Endothelial cell of umbilical vein (primary cell): Measurements from ENCODE around the gene HDLBP. TPM values are rescaled to one million over a fixed set of nuclear protein-coding genes. Genes with fewer than 3 reads are reported as not detected.

Source experiments
- BruUV-seq: library from RNA; stranded (reverse); fragments of 400-500 nt; replicated peaks from 2 replicates; lab custom pipeline; 2021; lab: Mats Ljungman, UMichigan
- CTCF ChIA-PET: fragments of 300-600, 350-600 bp; sonication (Branson Sonifier 250); formaldehyde crosslinking; loops from one replicate; lab custom pipeline; 2021; ENCODE audit warnings: antibody characterized with exemption, inconsistent platforms; lab: Charles Lee
- POLR2A ChIA-PET: fragments of 300-600, 350-600 bp; sonication (Branson Sonifier 250); formaldehyde crosslinking; loops from one replicate; lab custom pipeline; 2021; ENCODE audit warnings: antibody characterized with exemption, inconsistent platforms; lab: Charles Lee
- DNase-seq: peaks from one replicate; pipeline ENCODE4 v3.0.0-alpha.2; 2011; ENCODE audit warnings: low read depth, low spot score
- FAIRE-seq: peaks from 2 replicates; lab custom pipeline; 2011; peaks lifted over from hg19 to GRCh38; lab: Jason Lieb, UNC
- H2AFZ ChIP-seq: 2 replicates; pipeline ENCODE4 v1.6.0; 2012; ENCODE audit warnings: low read depth, low read length, control low read depth, inconsistent platforms
- H3K27ac ChIP-seq: 2 replicates; pipeline ENCODE4 v1.5.1; 2011; ENCODE audit warnings: low read depth, mild to moderate bottlenecking, control low read depth, low read length, moderate library complexity; ENCODE audit not compliant: insufficient read depth
- H3K27me3 ChIP-seq, 2 experiments: 2 replicates each; pipeline versions ENCODE4 v1.6.0 to v1.6.1; 2011; ENCODE audit warnings: low read length in 2 of 2, mixed read lengths in 1 of 2; ENCODE audit not compliant: control insufficient read depth in 2 of 2, insufficient read depth in 2 of 2
- H3K36me3 ChIP-seq, 2 experiments: 2 replicates in 1 of 2; 3 replicates in 1 of 2; pipeline ENCODE4 v1.5.1; 2011; ENCODE audit warnings: low read length in 2 of 2, mild to moderate bottlenecking in 1 of 2, moderate library complexity in 1 of 2; ENCODE audit not compliant: control insufficient read depth in 2 of 2, insufficient read depth in 2 of 2; ENCODE audit errors: extremely low read depth in 1 of 2
- H3K4me1 ChIP-seq: 3 replicates; pipeline ENCODE4 v1.5.1; 2011; ENCODE audit warnings: mild to moderate bottlenecking, low read length; ENCODE audit not compliant: control insufficient read depth, insufficient read depth; ENCODE audit errors: extremely low read depth
- H3K4me2 ChIP-seq: 2 replicates; pipeline ENCODE4 v1.6.1; 2011; ENCODE audit warnings: low read length, control low read depth, mixed read lengths; ENCODE audit not compliant: insufficient read depth
- H3K4me3 ChIP-seq, 3 experiments: fragments of 200-600 bp in 1 of 3; sonication (generic), shearing (Covaris generic) in 1 of 3; replicated peaks in 1 of 3; 2 replicates each; pipeline ENCODE4 v1.5.1; 2011 to 2016; ENCODE audit warnings: control low read depth in 3 of 3, low read length in 3 of 3, mild to moderate bottlenecking in 2 of 3, inconsistent platforms in 1 of 3, low read depth in 1 of 3, moderate library complexity in 1 of 3; ENCODE audit not compliant: insufficient read depth in 1 of 3
- H3K79me2 ChIP-seq: 2 replicates; pipeline ENCODE4 v1.6.0; 2012; ENCODE audit warnings: low read length, inconsistent platforms; ENCODE audit not compliant: control insufficient read depth, insufficient read depth
- H3K9ac ChIP-seq: replicated peaks from 2 replicates; pipeline ENCODE3; 2011; ENCODE audit warnings: low read length, control low read depth; ENCODE audit not compliant: insufficient read depth; ENCODE audit errors: extremely low read depth
- H3K9me1 ChIP-seq: replicated peaks from 3 replicates; pipeline ENCODE4 v1.6.0; 2011; ENCODE audit warnings: mild to moderate bottlenecking, low read length; ENCODE audit not compliant: control insufficient read depth, insufficient read depth; ENCODE audit errors: extremely low read depth
- H3K9me3 ChIP-seq: replicated peaks from 2 replicates; pipeline ENCODE4 v1.5.1; 2012; ENCODE audit warnings: low read length, inconsistent platforms; ENCODE audit not compliant: control insufficient read depth, insufficient read depth
- H4K20me1 ChIP-seq: replicated peaks from 2 replicates; pipeline ENCODE3; 2011; ENCODE audit warnings: mild to moderate bottlenecking, low read length; ENCODE audit not compliant: control insufficient read depth, insufficient read depth; ENCODE audit errors: extremely low read depth
- EZH2 ChIP-seq: IDR thresholded peaks from 2 replicates; pipeline ENCODE4 v1.6.1; 2012; ENCODE audit warnings: borderline replicate concordance, low read depth, mild to moderate bottlenecking, moderate library complexity, low read length, inconsistent platforms; ENCODE audit not compliant: severe bottlenecking
- FOS ChIP-seq: IDR thresholded peaks from 2 replicates; pipeline ENCODE4 v1.6.1; 2011; ENCODE audit warnings: mild to moderate bottlenecking, low read length, moderate library complexity, borderline replicate concordance; ENCODE audit not compliant: insufficient read depth
- GATA2 ChIP-seq: IDR thresholded peaks from 2 replicates; pipeline ENCODE4 v1.7.0; 2011; ENCODE audit warnings: low read depth, mild to moderate bottlenecking, moderate library complexity, mixed read lengths, low read length; ENCODE audit not compliant: insufficient read length, insufficient read depth
- JUN ChIP-seq: IDR thresholded peaks from 2 replicates; pipeline ENCODE4 v1.6.1; 2011; ENCODE audit warnings: borderline replicate concordance, low read depth; ENCODE audit not compliant: insufficient read length, insufficient read depth
- MYC ChIP-seq: IDR thresholded peaks from one replicate; pipeline ENCODE4 v1.6.1; 2011; ENCODE audit warnings: mild to moderate bottlenecking, low read depth, low read length
- POLR2A ChIP-seq: IDR thresholded peaks from 2 replicates; pipeline ENCODE4 v1.6.1; 2012; ENCODE audit warnings: low read depth, mild to moderate bottlenecking, control low read depth, low read length
- POLR2AphosphoS5 ChIP-seq: IDR thresholded peaks from 2 replicates; pipeline ENCODE4 v1.6.1; 2012; ENCODE audit warnings: low read depth, mild to moderate bottlenecking, control low read depth, low read length, moderate library complexity; ENCODE audit not compliant: insufficient read depth
- dilution Hi-C: fragments of 300-500 bp; cut with MboI; formaldehyde crosslinking; loops from one replicate; pipeline ENCODE4 v1.15.0; 2019; ENCODE audit warnings: low sequenced_read_pairs; ENCODE audit not compliant: extremely low pct_ligation_motif_present
- intact Hi-C: fragments of 100-400 bp; cut with micrococcal nuclease; formaldehyde crosslinking; loops from one replicate; pipeline ENCODE4 v1.10.0; 2022
- polyA plus RNA-seq, 4 experiments: library from polyadenylated mRNA; depleted of rRNA in 3 of 4; stranded (reverse) in 3 of 4; unstranded in 1 of 4; fragments of >200 nt; gene quantifications; 2 replicates each; pipeline versions ENCODE4 v1.2.1 to v1.2.3, GENCODE V29; 2011 to 2012; ENCODE audit warnings: missing spikeins in 1 of 4
- total RNA-seq: library from RNA; stranded (reverse); gene quantifications from 2 replicates; pipeline ENCODE4 v1.2.3, GENCODE V29; 2021
- TF ChIP-seq, protein P1 (sequence below), 2 donors: IDR thresholded peaks; 1 replicate in 1 of 2; 2 replicates in 1 of 2; pipeline ENCODE4 v1.5.1; 2011; ENCODE audit warnings: low read length in 2 of 2, mild to moderate bottlenecking in 2 of 2, moderate library complexity in 2 of 2, control low read depth in 1 of 2, inconsistent platforms in 1 of 2, low read depth in 1 of 2; ENCODE audit not compliant: insufficient read depth in 1 of 2; ENCODE audit errors: extremely low read depth in 1 of 2
- TF ChIP-seq, protein P2 (sequence below): IDR thresholded peaks from 2 replicates; pipeline ENCODE4 v1.6.1; 2011; ENCODE audit not compliant: insufficient read depth, insufficient read length

HDLBP gene
- total and polyA plus RNA-seq, 2 donors (not counting 3 experiments of a cell fraction or from before 2014, with no cell fraction given): 379 to 569 TPM

DNA sequence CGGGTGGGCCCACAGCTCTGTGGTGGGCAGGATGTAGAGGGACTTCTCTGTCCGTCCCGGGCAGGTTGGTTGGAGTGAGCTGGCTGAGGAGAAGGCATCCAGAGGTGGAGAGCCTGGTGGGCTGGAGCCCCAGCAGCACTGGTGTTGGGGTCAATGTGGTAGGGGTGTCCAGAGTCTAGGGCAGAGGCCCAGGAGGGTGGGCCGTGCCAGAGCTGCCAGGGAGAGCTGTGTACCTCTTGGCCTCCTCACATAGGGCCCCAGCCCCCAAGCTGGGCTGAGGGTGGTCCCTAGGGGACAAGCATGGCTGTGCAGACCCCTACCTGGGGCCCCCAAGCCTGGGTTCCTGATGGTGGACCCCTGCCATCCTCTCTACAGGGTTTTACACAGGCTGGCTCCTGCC, 111.0 kb downstream of the HDLBP start:
- Histone ChIP-seq H3K79me2 (no peaks in the 10 kb centered on the region), H3K4me1 (no peaks in the 10 kb centered on the region), H2AFZ (no peak overlapping the region), H3K36me3 (no peaks in the 10 kb centered on the region), H3K9me1 (no peaks in the 10 kb centered on the region), H3K9ac (no peak overlapping the region), H4K20me1 (no peaks in the 10 kb centered on the region), H3K27ac (no peak overlapping the region), H3K9me3 (no peaks in the 10 kb centered on the region), H3K27me3 (no peaks in the 10 kb centered on the region), H3K4me3 (no peak overlapping the region), H3K4me2 (no peak overlapping the region)
- no peak for TF ChIP-seq JUN
- TF ChIP-seq MYC: no peak
- no peak for TF ChIP-seq FOS
- TF ChIP-seq, protein P1, sequence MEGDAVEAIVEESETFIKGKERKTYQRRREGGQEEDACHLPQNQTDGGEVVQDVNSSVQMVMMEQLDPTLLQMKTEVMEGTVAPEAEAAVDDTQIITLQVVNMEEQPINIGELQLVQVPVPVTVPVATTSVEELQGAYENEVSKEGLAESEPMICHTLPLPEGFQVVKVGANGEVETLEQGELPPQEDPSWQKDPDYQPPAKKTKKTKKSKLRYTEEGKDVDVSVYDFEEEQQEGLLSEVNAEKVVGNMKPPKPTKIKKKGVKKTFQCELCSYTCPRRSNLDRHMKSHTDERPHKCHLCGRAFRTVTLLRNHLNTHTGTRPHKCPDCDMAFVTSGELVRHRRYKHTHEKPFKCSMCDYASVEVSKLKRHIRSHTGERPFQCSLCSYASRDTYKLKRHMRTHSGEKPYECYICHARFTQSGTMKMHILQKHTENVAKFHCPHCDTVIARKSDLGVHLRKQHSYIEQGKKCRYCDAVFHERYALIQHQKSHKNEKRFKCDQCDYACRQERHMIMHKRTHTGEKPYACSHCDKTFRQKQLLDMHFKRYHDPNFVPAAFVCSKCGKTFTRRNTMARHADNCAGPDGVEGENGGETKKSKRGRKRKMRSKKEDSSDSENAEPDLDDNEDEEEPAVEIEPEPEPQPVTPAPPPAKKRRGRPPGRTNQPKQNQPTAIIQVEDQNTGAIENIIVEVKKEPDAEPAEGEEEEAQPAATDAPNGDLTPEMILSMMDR (IDR thresholded peaks at IDR 0.05; ENCODE audit: extremely low read depth in 1 of 2, insufficient read depth in 1 of 2, low read depth in 1 of 2, low read length in 2 of 2): no peak
- TF ChIP-seq, protein P2, sequence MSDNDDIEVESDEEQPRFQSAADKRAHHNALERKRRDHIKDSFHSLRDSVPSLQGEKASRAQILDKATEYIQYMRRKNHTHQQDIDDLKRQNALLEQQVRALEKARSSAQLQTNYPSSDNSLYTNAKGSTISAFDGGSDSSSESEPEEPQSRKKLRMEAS: no peak
- TF ChIP-seq POLR2A: no peak
- no peak for TF ChIP-seq POLR2AphosphoS5
- no TSS peak for BruUV-seq
- ChIA-PET CTCF (no interaction called here), POLR2A (no interaction called here)
- DNase-seq: no peak
- intact Hi-C loops (no loop called here), dilution Hi-C loops (no loop called here)
- no peak for FAIRE-seq

DNA sequence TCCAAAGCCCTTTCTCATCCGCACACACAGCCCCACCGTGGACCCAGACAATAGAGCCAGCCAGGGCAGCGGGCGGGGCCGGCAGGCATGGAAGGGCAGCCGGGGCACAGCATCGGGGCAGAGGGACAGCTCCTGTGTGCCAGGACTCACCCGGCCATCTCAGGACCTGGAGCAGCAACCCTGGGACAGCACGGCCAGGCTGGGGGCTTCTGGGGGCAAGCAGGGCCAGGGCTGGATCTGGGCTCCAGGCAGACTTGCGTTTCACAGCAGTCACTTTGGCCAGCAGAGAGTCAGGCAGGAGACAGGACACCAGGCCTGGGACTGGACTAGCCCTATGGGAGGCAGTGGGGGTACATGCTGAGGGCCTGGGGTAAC, 111.5 kb downstream of the HDLBP start:
- POLR2A ChIA-PET: no interaction called here
- Histone ChIP-seq H3K9ac (no peak overlapping the region), H3K27ac (no peak overlapping the region), H3K4me3 (no peak overlapping the region), H3K36me3 (no peaks in the 10 kb centered on the region), H3K79me2 (no peaks in the 10 kb centered on the region), H3K4me2 (no peak overlapping the region), H2AFZ (no peak overlapping the region), H3K9me1 (no peaks in the 10 kb centered on the region), H3K4me1 (no peaks in the 10 kb centered on the region), H4K20me1 (no peaks in the 10 kb centered on the region), H3K9me3 (no peaks in the 10 kb centered on the region), H3K27me3 (no peaks in the 10 kb centered on the region)
- DNase-seq: no peak
- no peak for FAIRE-seq
- no TSS peak for BruUV-seq
- TF ChIP-seq GATA2 (no peak), MYC (no peak), EZH2 (no peak), JUN (no peak), POLR2AphosphoS5 (no peak), POLR2A (no peak), FOS (no peak)
- TF ChIP-seq, protein P1 (IDR thresholded peaks at IDR 0.05; ENCODE audit: extremely low read depth in 1 of 2, insufficient read depth in 1 of 2, low read depth in 1 of 2, low read length in 2 of 2): no peak
- TF ChIP-seq, protein P2: no peak
- dilution Hi-C loops: no loop called here
- CTCF ChIA-PET: no interaction called here
- intact Hi-C loops: no loop called here
